Measurements from ENCODE around the gene DGKI. TPM values are rescaled to one million over a fixed set of nuclear protein-coding genes. Genes with fewer than 3 reads are reported as not detected.

DGKI gene
- total RNA-seq, 4 donors from 2014 or later = 45.1 to 71.0 (median 48.7) TPM

GRCh38 chr7:137501562-137501961 is 345.2 kb downstream of the DGKI start:
- Histone ChIP-seq H3K27ac (no peak overlapping the region), H3K27me3 (no peaks in the 10 kb centered on the region), H3K4me1 (no peaks in the 10 kb centered on the region), H3K9me3 (no peaks in the 10 kb centered on the region), H3K36me3 (no peaks in the 10 kb centered on the region), H3K4me3 (replicated peaks in 1 of 3) (no peak overlapping the region)
- 86 to 95% methylated on average over 2 of the region's 2 CpGs for WGBS, 2 donors
- DNase-seq = no peak
- intact Hi-C loops (cut with DNase I) = no loop called here
- no peak for TF ChIP-seq POLR2A (IDR thresholded peaks at IDR 0.05)
- TF ChIP-seq, protein P1, sequence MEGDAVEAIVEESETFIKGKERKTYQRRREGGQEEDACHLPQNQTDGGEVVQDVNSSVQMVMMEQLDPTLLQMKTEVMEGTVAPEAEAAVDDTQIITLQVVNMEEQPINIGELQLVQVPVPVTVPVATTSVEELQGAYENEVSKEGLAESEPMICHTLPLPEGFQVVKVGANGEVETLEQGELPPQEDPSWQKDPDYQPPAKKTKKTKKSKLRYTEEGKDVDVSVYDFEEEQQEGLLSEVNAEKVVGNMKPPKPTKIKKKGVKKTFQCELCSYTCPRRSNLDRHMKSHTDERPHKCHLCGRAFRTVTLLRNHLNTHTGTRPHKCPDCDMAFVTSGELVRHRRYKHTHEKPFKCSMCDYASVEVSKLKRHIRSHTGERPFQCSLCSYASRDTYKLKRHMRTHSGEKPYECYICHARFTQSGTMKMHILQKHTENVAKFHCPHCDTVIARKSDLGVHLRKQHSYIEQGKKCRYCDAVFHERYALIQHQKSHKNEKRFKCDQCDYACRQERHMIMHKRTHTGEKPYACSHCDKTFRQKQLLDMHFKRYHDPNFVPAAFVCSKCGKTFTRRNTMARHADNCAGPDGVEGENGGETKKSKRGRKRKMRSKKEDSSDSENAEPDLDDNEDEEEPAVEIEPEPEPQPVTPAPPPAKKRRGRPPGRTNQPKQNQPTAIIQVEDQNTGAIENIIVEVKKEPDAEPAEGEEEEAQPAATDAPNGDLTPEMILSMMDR (IDR thresholded peaks at IDR 0.05) = no peak

DNA sequence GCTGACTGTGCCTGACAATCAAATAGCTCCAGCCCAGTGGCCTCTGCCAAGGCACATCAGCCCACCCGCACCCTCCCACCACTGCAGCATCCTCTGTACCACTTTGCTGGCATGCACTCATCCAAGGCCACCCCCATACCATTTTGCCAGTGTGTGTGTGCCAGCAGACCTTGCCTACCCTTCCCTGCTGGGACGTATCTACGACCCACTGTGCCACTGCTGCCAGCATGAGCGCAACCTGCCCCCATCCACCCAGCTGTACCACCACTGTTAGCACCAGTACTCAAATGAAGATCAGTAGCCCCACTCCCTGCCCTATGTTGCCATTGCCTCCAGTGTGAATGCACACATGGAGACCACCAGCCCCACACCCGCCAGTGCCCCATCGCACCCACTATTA is 353.9 kb downstream of the DGKI start:
- intact Hi-C loops (cut with DNase I) = no loop called here
- WGBS, 2 donors = 98% methylated on average over 6 of the region's 6 CpGs
- H3K9me3 ChIP-seq = no peaks in the 10 kb centered on the region
- no peak overlapping the region for H3K4me3 ChIP-seq (replicated peaks in 1 of 3)
- DNase-seq = no peak
- no peak for TF ChIP-seq POLR2A (IDR thresholded peaks at IDR 0.05)
- TF ChIP-seq, protein P1 (IDR thresholded peaks at IDR 0.05) = no peak
- H3K36me3 ChIP-seq = no peaks in the 10 kb centered on the region
- no peaks in the 10 kb centered on the region for H3K27me3 ChIP-seq
- no peak overlapping the region for H3K27ac ChIP-seq
- no peaks in the 10 kb centered on the region for H3K4me1 ChIP-seq

DNA sequence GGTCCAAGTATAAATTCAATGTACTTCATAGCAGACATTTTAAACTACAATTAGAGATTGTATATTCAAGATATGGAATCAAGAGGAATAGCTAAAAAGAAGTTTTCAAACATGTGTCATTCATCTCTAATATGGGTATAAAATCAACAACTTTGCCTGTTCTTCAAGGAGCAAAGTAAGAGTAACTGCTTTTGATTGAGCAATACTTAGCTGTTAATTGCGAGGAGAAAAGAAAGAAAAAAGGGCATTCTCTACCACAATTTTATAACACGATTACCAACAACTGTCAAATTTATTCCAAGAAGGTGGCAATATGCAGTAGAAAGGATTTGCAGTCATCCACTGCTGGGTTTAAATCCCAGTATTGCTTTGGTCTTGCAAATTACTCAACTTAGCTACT is 356.9 kb downstream of the DGKI start:
- no peaks in the 10 kb centered on the region for H3K4me1 ChIP-seq
- whole genome bisulfite sequencing, 2 donors = 91 to 95% methylated on average over 2 of the region's 2 CpGs
- no peaks in the 10 kb centered on the region for H3K36me3 ChIP-seq
- no peak overlapping the region for H3K27ac ChIP-seq
- intact Hi-C loops (cut with DNase I) = no loop called here
- TF ChIP-seq POLR2A (IDR thresholded peaks at IDR 0.05) = no peak
- TF ChIP-seq, protein P1 (IDR thresholded peaks at IDR 0.05) = no peak
- no peaks in the 10 kb centered on the region for H3K9me3 ChIP-seq
- H3K4me3 ChIP-seq (replicated peaks in 1 of 3) = no peak overlapping the region
- no peaks in the 10 kb centered on the region for H3K27me3 ChIP-seq
- no peak for DNase-seq

DNA sequence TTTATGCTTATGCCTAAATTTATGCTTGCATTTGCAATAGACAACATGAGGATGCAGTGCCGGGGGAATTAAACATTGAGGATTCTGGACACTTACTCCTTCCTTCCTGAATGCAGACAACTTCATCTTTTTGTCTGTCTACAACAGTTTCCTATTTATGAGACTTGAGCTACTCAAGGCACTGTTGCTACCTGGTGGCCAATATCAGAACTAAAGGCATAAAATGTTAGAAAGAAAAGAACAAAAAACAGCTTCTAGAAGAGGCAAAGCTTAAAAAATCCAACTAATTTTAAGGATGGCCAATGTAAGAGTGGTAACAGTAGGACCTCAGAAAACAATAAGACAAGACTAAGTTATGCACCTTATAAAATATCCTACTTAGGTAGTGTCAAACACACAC is 358.7 kb downstream of the DGKI start:
- H3K9me3 ChIP-seq = no peaks in the 10 kb centered on the region
- intact Hi-C loops (cut with DNase I) = no loop called here
- DNase-seq = no peak
- H3K27me3 ChIP-seq = no peaks in the 10 kb centered on the region
- H3K4me1 ChIP-seq = no peaks in the 10 kb centered on the region
- WGBS, 2 donors = 65 to 88% methylated on average over 1 of the region's 1 CpG
- H3K27ac ChIP-seq = no peak overlapping the region
- TF ChIP-seq, protein P1 (IDR thresholded peaks at IDR 0.05) = no peak
- H3K4me3 ChIP-seq (replicated peaks in 1 of 3) = no peak overlapping the region
- no peaks in the 10 kb centered on the region for H3K36me3 ChIP-seq

GRCh38 chr7:137485818-137486217 is 361.0 kb downstream of the DGKI start:
- Histone ChIP-seq H3K27ac (no peak overlapping the region), H3K27me3 (no peaks in the 10 kb centered on the region), H3K4me3 (replicated peaks in 1 of 3) (no peak overlapping the region), H3K4me1 (no peaks in the 10 kb centered on the region), H3K36me3 (no peaks in the 10 kb centered on the region), H3K9me3 (no peaks in the 10 kb centered on the region)
- DNase-seq = no peak
- WGBS, 2 donors = 76 to 79% methylated on average over 2 of the region's 2 CpGs
- TF ChIP-seq POLR2A (IDR thresholded peaks at IDR 0.05) = no peak
- TF ChIP-seq, protein P1 (IDR thresholded peaks at IDR 0.05) = no peak
- intact Hi-C loops (cut with DNase I) = no loop called here

Data from thyroid gland (tissue), 4 donors.